H1 (cell line): Measurements from ENCODE around the gene SNAPC2. TPM values are rescaled to one million over a fixed set of nuclear protein-coding genes. Genes with fewer than 3 reads are reported as not detected.

Experiments
- CTCF ChIA-PET: fragments of 300-600 bp; sonication (Branson Sonifier 250); formaldehyde crosslinking; loops from one replicate; lab custom pipeline; 2021; ENCODE audit not compliant: partially characterized antibody; lab: Charles Lee
- POLR2A ChIA-PET: fragments of 300-600 bp; sonication (Branson Sonifier 250); formaldehyde crosslinking; loops from one replicate; lab custom pipeline; 2021; ENCODE audit warnings: inconsistent platforms; ENCODE audit not compliant: partially characterized antibody; lab: Charles Lee
- DNase-seq, 2 experiments: peaks; one replicate each; pipeline versions ENCODE4 v3.0.0 to v3.0.0-alpha.2; 2010 to 2022; ENCODE audit warnings: low spot score in 2 of 2, low read depth in 1 of 2, mixed read lengths in 1 of 2
- FAIRE-seq: peaks from 2 replicates; lab custom pipeline; 2011; peaks lifted over from hg19 to GRCh38; lab: Jason Lieb, UNC
- H2AFZ ChIP-seq: 2 replicates; pipeline ENCODE4 v1.8.1; 2012; ENCODE audit warnings: low read length, inconsistent platforms
- H2AK5ac ChIP-seq: 2 replicates; pipeline ENCODE4 v1.6.1; 2013; ENCODE audit warnings: low read depth, low read length
- H2BK120ac ChIP-seq: replicated peaks from 2 replicates; pipeline ENCODE3; 2013; ENCODE audit warnings: low read depth, low read length, inconsistent platforms
- H2BK12ac ChIP-seq: 2 replicates; pipeline ENCODE4 v1.6.1; 2013; ENCODE audit warnings: low read depth, low read length
- H2BK15ac ChIP-seq: 2 replicates; pipeline ENCODE4 v1.6.1; 2013; ENCODE audit warnings: low read length
- H2BK20ac ChIP-seq: 2 replicates; pipeline ENCODE4 v1.6.1; 2013; ENCODE audit warnings: low read length
- H2BK5ac ChIP-seq: 2 replicates; pipeline ENCODE4 v1.6.1; 2013; ENCODE audit warnings: low read depth, low read length
- H3K14ac ChIP-seq: 2 replicates; pipeline ENCODE4 v1.6.1; 2013; ENCODE audit warnings: inconsistent platforms; ENCODE audit not compliant: insufficient read length
- H3K18ac ChIP-seq: 2 replicates; pipeline ENCODE4 v1.6.1; 2013; ENCODE audit warnings: low read length; ENCODE audit errors: extremely low read depth
- H3K23ac ChIP-seq: 2 replicates; pipeline ENCODE4 v1.6.1; 2013; ENCODE audit warnings: inconsistent platforms; ENCODE audit not compliant: insufficient read length
- H3K23me2 ChIP-seq: 2 replicates; pipeline ENCODE4 v1.6.1; 2013; ENCODE audit warnings: low read depth, low read length
- H3K27ac ChIP-seq: 2 replicates; pipeline ENCODE4 v1.6.1; 2011; ENCODE audit warnings: low read depth, low read length, inconsistent platforms
- H3K27me3 ChIP-seq, 4 experiments: replicated peaks in 1 of 4; 1 replicate in 1 of 4; 2 replicates in 3 of 4; pipeline versions ENCODE4 v1.6.1 to v1.8.1; 2011 to 2013; ENCODE audit warnings: low read length in 3 of 4, mild to moderate bottlenecking in 3 of 4, inconsistent platforms in 2 of 4, mixed read lengths in 2 of 4, moderate library complexity in 1 of 4; ENCODE audit not compliant: control insufficient read depth in 3 of 4, insufficient read depth in 3 of 4; ENCODE audit errors: extremely low read depth in 1 of 4
- H3K36me3 ChIP-seq, 4 experiments: 2 replicates each; pipeline versions ENCODE4 v1.6.1 to v1.8.1; 2011 to 2013; ENCODE audit warnings: mild to moderate bottlenecking in 4 of 4, low read length in 3 of 4, moderate library complexity in 2 of 4, control low read depth in 1 of 4, inconsistent platforms in 1 of 4; ENCODE audit not compliant: insufficient read depth in 4 of 4, control insufficient read depth in 2 of 4
- H3K4ac ChIP-seq: replicated peaks from 2 replicates; pipeline ENCODE3; 2013; ENCODE audit warnings: low read length, low read depth, mixed read lengths, inconsistent platforms; ENCODE audit not compliant: insufficient read length
- H3K4me1 ChIP-seq, 4 experiments: replicated peaks in 1 of 4; 1 replicate in 1 of 4; 2 replicates in 3 of 4; pipeline versions ENCODE4 v1.6.1 to v1.8.1; 2011 to 2013; ENCODE audit warnings: low read length in 3 of 4, inconsistent platforms in 2 of 4, mixed read lengths in 1 of 4; ENCODE audit not compliant: insufficient read depth in 4 of 4, control insufficient read depth in 3 of 4
- H3K4me2 ChIP-seq, 2 experiments: 2 replicates each; pipeline versions ENCODE4 v1.6.1 to v1.8.1; 2011 to 2013; ENCODE audit warnings: low read depth in 2 of 2, low read length in 2 of 2, control low read depth in 1 of 2, inconsistent platforms in 1 of 2, mild to moderate bottlenecking in 1 of 2; ENCODE audit not compliant: insufficient read depth in 1 of 2
- H3K4me3 ChIP-seq, 4 experiments: fragments of 200-600, 300-600 bp in 1 of 4; sonication (generic), shearing (Covaris generic), sonication (Bioruptor Twin) in 1 of 4; 2 replicates each; pipeline versions ENCODE4 v1.5.1 to v1.8.1; 2011 to 2016; ENCODE audit warnings: low read length in 4 of 4, low read depth in 3 of 4, control low read depth in 2 of 4, inconsistent platforms in 2 of 4, mild to moderate bottlenecking in 2 of 4, mixed read lengths in 1 of 4, moderate library complexity in 1 of 4; ENCODE audit not compliant: insufficient read depth in 2 of 4; ENCODE audit errors: extremely low read depth in 1 of 4
- H3K56ac ChIP-seq: replicated peaks from 2 replicates; pipeline ENCODE3; 2013; ENCODE audit warnings: low read depth, mild to moderate bottlenecking, mixed read lengths, low read length, inconsistent platforms; ENCODE audit not compliant: insufficient read length
- H3K79me1 ChIP-seq: 2 replicates; pipeline ENCODE4 v1.6.1; 2013; ENCODE audit warnings: low read depth, low read length, control low read depth
- H3K79me2 ChIP-seq, 2 experiments: 2 replicates each; pipeline versions ENCODE4 v1.6.1 to v1.8.1; 2012 to 2013; ENCODE audit warnings: low read length in 2 of 2, mild to moderate bottlenecking in 2 of 2, inconsistent platforms in 1 of 2; ENCODE audit not compliant: insufficient read depth in 2 of 2, control insufficient read depth in 1 of 2
- H3K9ac ChIP-seq, 4 experiments: replicated peaks in 1 of 4; 1 replicate in 1 of 4; 2 replicates in 3 of 4; pipeline versions ENCODE4 v1.6.1 to v1.8.1; 2011 to 2013; ENCODE audit warnings: low read depth in 3 of 4, low read length in 3 of 4, control low read depth in 2 of 4, mild to moderate bottlenecking in 2 of 4, moderate library complexity in 2 of 4, inconsistent platforms in 1 of 4; ENCODE audit errors: extremely low read depth in 1 of 4
- H3K9me3 ChIP-seq, 2 experiments: 2 replicates each; pipeline versions ENCODE4 v1.6.1 to v1.8.1; 2012 to 2013; ENCODE audit warnings: mild to moderate bottlenecking in 2 of 2, moderate library complexity in 2 of 2, control low read depth in 1 of 2, inconsistent platforms in 1 of 2, low read depth in 1 of 2, low read length in 1 of 2, mixed read lengths in 1 of 2; ENCODE audit not compliant: insufficient read depth in 2 of 2
- H4K20me1 ChIP-seq, 2 experiments: replicated peaks in 1 of 2; 2 replicates each; pipeline versions ENCODE3 to v1.8.1; 2011 to 2013; ENCODE audit warnings: inconsistent platforms in 2 of 2, low read length in 2 of 2, mild to moderate bottlenecking in 1 of 2; ENCODE audit not compliant: insufficient read depth in 2 of 2, control insufficient read depth in 1 of 2
- H4K5ac ChIP-seq: 2 replicates; pipeline ENCODE4 v1.6.1; 2013; ENCODE audit warnings: low read length, low read depth, mixed read lengths, inconsistent platforms; ENCODE audit not compliant: insufficient read length
- H4K8ac ChIP-seq: 2 replicates; pipeline ENCODE4 v1.8.0; 2013; ENCODE audit warnings: mild to moderate bottlenecking, moderate library complexity, low read length, inconsistent platforms; ENCODE audit not compliant: insufficient read depth; ENCODE audit errors: extremely low read depth
- H4K91ac ChIP-seq: replicated peaks from 2 replicates; pipeline ENCODE3; 2013; ENCODE audit warnings: low read length, mixed read lengths, inconsistent platforms; ENCODE audit not compliant: insufficient read length
- CBX5 ChIP-seq: fragments of 300-800, 300-1000 bp; sonication (generic); IDR thresholded peaks from 2 replicates; pipeline ENCODE4 v1.7.1; 2016; ENCODE audit warnings: antibody characterized with exemption, low read length, low read depth
- CEBPB ChIP-seq: IDR thresholded peaks from 2 replicates; pipeline ENCODE4 v1.6.1; 2012; ENCODE audit warnings: low read depth, low read length
- CHD2 ChIP-seq: IDR thresholded peaks from 2 replicates; pipeline ENCODE4 v1.6.1; 2012; ENCODE audit warnings: low read length, improper control_type of control experiment
- EP300 ChIP-seq, 2 experiments: IDR thresholded peaks; 1 replicate in 1 of 2; 2 replicates in 1 of 2; pipeline ENCODE4 v1.6.1; 2011 to 2012; ENCODE audit warnings: low read depth in 2 of 2, low read length in 2 of 2, mild to moderate bottlenecking in 2 of 2, borderline replicate concordance in 1 of 2, inconsistent platforms in 1 of 2, moderate library complexity in 1 of 2
- EZH2 ChIP-seq: fragments of 200-600 bp; sonication (generic); IDR thresholded peaks from 2 replicates; pipeline ENCODE4 v1.7.1; 2012; ENCODE audit warnings: low read depth, mild to moderate bottlenecking, moderate library complexity, low read length, inconsistent platforms; ENCODE audit not compliant: severe bottlenecking
- GTF2F1 ChIP-seq: IDR thresholded peaks from 2 replicates; pipeline ENCODE4 v1.6.1; 2012; ENCODE audit warnings: low read depth, low read length, improper control_type of control experiment, borderline replicate concordance
- HDAC2 ChIP-seq, 2 experiments: fragments of 300-600 bp in 1 of 2; sonication (generic) in 1 of 2; IDR thresholded peaks; 2 replicates each; pipeline ENCODE4 v1.6.1; 2011 to 2012; ENCODE audit warnings: low read depth in 2 of 2, low read length in 2 of 2, mild to moderate bottlenecking in 2 of 2, moderate library complexity in 2 of 2, borderline replicate concordance in 1 of 2, inconsistent platforms in 1 of 2
- KDM4A ChIP-seq: IDR thresholded peaks from one replicate; pipeline ENCODE4 v1.7.1; 2012; ENCODE audit warnings: low read depth, mild to moderate bottlenecking, moderate library complexity, low read length, inconsistent platforms; ENCODE audit not compliant: severe bottlenecking
- KDM5A ChIP-seq: fragments of 200-600 bp; IDR thresholded peaks from 2 replicates; pipeline ENCODE4 v1.7.1; 2012; ENCODE audit warnings: mild to moderate bottlenecking, low read length, inconsistent platforms, mixed read lengths
- RNF2 ChIP-seq: fragments of 200-900, 300-1000 bp; sonication (generic); IDR thresholded peaks from 2 replicates; pipeline ENCODE4 v1.7.1; 2016; ENCODE audit warnings: borderline replicate concordance, low read depth, mild to moderate bottlenecking, antibody characterized with exemption, low read length; ENCODE audit not compliant: poor library complexity, severe bottlenecking; ENCODE audit errors: missing control alignments
- SIN3A ChIP-seq, 2 experiments: IDR thresholded peaks in 1 of 2; conservative IDR thresholded peaks in 1 of 2; 2 replicates each; pipeline ENCODE4 v1.6.1; 2011 to 2012; ENCODE audit warnings: low read length in 2 of 2, improper control_type of control experiment in 1 of 2, low read depth in 1 of 2, mild to moderate bottlenecking in 1 of 2
- SP4 ChIP-seq: IDR thresholded peaks from 2 replicates; pipeline ENCODE4 v1.6.1; 2012; ENCODE audit warnings: low read length, inconsistent platforms
- TAF1 ChIP-seq: IDR thresholded peaks from 2 replicates; pipeline ENCODE4 v1.6.1; 2011; ENCODE audit warnings: mild to moderate bottlenecking, low read depth, low read length
- WGBS, 2 experiments: shearing (Covaris generic) in 1 of 2; methylation state at CpG; one replicate each; pipeline versions ENCODE4 v1.1.6 to v1.1.7; 2013 to 2015; ENCODE audit warnings: low lambda C conversion rate in 2 of 2, mixed read lengths in 2 of 2, inconsistent platforms in 1 of 2, low coverage in 1 of 2, missing lambda C conversion rate in 1 of 2; ENCODE audit not compliant: insufficient replicate concordance in 2 of 2, insufficient coverage in 1 of 2, insufficient read length in 1 of 2; ENCODE audit errors: extremely low coverage in 1 of 2, missing lambda C conversion rate in 1 of 2; 5-methylcytosine and 5-hydroxymethylcytosine counted together
- polyA plus RNA-seq, 7 experiments: library from polyadenylated mRNA; depleted of rRNA in 3 of 7; stranded (reverse) in 5 of 7; unstranded in 2 of 7; fragments of >200 nt in 5 of 7; fragments of 200-250 nt in 2 of 7; gene quantifications; 1 replicate in 5 of 7; 2 replicates in 1 of 7; 4 replicates in 1 of 7; pipeline versions ENCODE4 v1.2.1 to v1.2.3, GENCODE V29; 2011 to 2013; ENCODE audit warnings: missing spikeins in 2 of 7, mixed read lengths in 2 of 7
- total RNA-seq: library from RNA; stranded (reverse); fragmentation: NEBNext Ultra II Directional; extraction: Animal tissue kit (Norgen Biotek cat#: 25700); gene quantifications from 2 replicates; pipeline ENCODE4 v1.2.1, GENCODE V29; 2021

The SNAPC2 gene
- total and polyA plus RNA-seq, 2 of the 8 experiments (the other 6 are each of a cell fraction or from before 2014, with no cell fraction given), result 18.2 to 20.3 TPM

DNA sequence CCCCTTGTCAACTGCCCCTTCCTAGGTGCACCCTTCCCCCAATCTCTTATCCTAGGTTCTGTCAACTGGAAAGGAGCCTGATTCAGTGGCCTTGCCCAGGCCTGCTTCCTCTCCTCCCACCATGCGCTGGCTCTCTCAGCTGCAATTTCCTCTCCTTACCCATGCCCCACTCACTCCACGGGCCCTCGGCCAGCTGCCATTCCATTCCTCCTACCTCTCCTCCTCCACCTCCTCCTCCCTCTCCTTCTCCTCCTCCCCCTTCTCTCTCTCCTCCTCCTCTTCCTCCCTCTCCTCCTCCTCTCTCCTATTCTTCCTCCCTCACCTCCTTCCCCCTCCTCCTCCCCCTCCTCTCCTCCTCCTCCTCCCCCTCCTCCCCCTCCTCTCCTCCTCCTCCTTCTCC is 32.9 kb downstream of the SNAPC2 start:
- Histone ChIP-seq H3K27ac (no peak overlapping the region), H3K4me3 (no peak overlapping the region), H4K8ac (no peak overlapping the region), H2BK120ac (no peak overlapping the region), H3K9ac (no peak overlapping the region), H3K27me3 (no peaks in the 10 kb centered on the region; a peak in 1 of 7 replicates), H2BK15ac (no peak overlapping the region), H2AFZ (no peak overlapping the region), H3K9me3 (no peaks in the 10 kb centered on the region), H3K14ac (no peak overlapping the region), H3K23me2 (peaks cover 4% of the 10 kb centered on the region; the same call in 1 of the 2 replicates), H3K4ac (no peak overlapping the region), H3K36me3 (no peaks in the 10 kb centered on the region), H3K56ac (no peak overlapping the region), H3K79me1 (no peaks in the 10 kb centered on the region), H2BK5ac (peak overlapping the region; percentile 48; the same call in 1 of the 2 replicates), H3K79me2 (no peaks in the 10 kb centered on the region), H3K4me2 (no peak overlapping the region), H3K18ac (peak overlapping the region; percentile 60), H2BK20ac (0 out of 2 replicates have a peak overlapping the region, but pooled peaks have one; percentile 72), H3K23ac (no peak overlapping the region), H3K4me1 (peaks cover 0 to 4% (median 0%) of the 10 kb centered on the region in 4 experiments; a peak in 1 of 7 replicates), H4K20me1 (peaks cover 0 to 2% of the 10 kb centered on the region in 2 experiments), H4K5ac (no peak overlapping the region), H2BK12ac (peak overlapping the region; percentile 68; the same call in 1 of the 2 replicates), H2AK5ac (no peak overlapping the region), H4K91ac (no peak overlapping the region)
- FAIRE-seq (no peak), DNase-seq (no peak)
- 67% methylated on average over 1 of the region's 3 CpGs; no CpG with 5 or more reads in 1 of the 2 experiments for WGBS, 2 experiments
- CTCF ChIA-PET, result interaction anchor here (1.2 to 3.3 kb wide), 2 partner anchors 17 to 116 kb away, joined by 4 to 15 read pairs; no protein-coding TSS in a partner anchor
- POLR2A ChIA-PET, result interaction anchor here (0.8 to 6.6 kb wide), 5 partner anchors 12 to 55 kb away, joined by 3 to 98 read pairs (median 4); partner anchors contain the start of gene TIMM44
- TF ChIP-seq EP300 (IDR thresholded peaks at IDR 0.05; ENCODE audit: borderline replicate concordance in 1 of 2, low read depth in 2 of 2, low read length in 2 of 2) (no peak), KDM4A (no peak), EZH2 (no peak), SIN3A (conservative IDR thresholded peaks at IDR 0.05 in 1 of 2, IDR thresholded peaks at IDR 0.05 in 1 of 2; ENCODE audit: low read depth in 1 of 2, low read length in 2 of 2) (no peak), GTF2F1 (no peak), RNF2 (no peak), CHD2 (no peak), CBX5 (no peak), KDM5A (no peak), CEBPB (no peak), SP4 (no peak), HDAC2 (IDR thresholded peaks at IDR 0.05; ENCODE audit: borderline replicate concordance in 1 of 2, low read depth in 2 of 2, low read length in 2 of 2) (no peak), TAF1 (no peak)
